Uterus (tissue), 2 donors: Measurements from ENCODE around the gene MCTP1.

Experiments
- CTCF ChIP-seq, 4 experiments: fragments of 200-600 bp in 2 of 4; fragments of 450-650 bp in 2 of 4; sonication (generic) in 2 of 4; IDR thresholded peaks; one replicate each; pipeline ENCODE4 v1.5.1; 2016 to 2019; ENCODE audit warnings: antibody characterized with exemption in 4 of 4, mild to moderate bottlenecking in 2 of 4, moderate library complexity in 1 of 4
- POLR2A ChIP-seq, 2 donors: fragments of 450-650 bp; IDR thresholded peaks; one replicate each; pipeline ENCODE4 v1.6.1; 2016; ENCODE audit warnings: antibody characterized with exemption in 2 of 2, mild to moderate bottlenecking in 1 of 2, moderate library complexity in 1 of 2

GRCh38 chr5:94658272-94658671 is 626.6 kb downstream of the MCTP1 start:
- TF ChIP-seq CTCF (IDR thresholded peaks at IDR 0.05) (no peak), POLR2A (IDR thresholded peaks at IDR 0.05) (no peak)
